HTR-8/SVneo (cell line): Measurements from ENCODE around the gene AFAP1.
A peak's percentile ranks its signal among the peaks of the same experiment; 100 is the strongest.

Experiments used
- DNase-seq: peaks from one replicate; pipeline ENCODE4 v3.0.0; 2011; ENCODE audit warnings: low spot score, mixed read lengths; ENCODE audit not compliant: insufficient read length
- FAIRE-seq: peaks from 2 replicates; lab custom pipeline; 2011; peaks lifted over from hg19 to GRCh38; lab: Jason Lieb, UNC

AFAP1 gene

GRCh38 chr4:7939377-7940108 is at the start of gene AFAP1:
AFAP1 (minus strand) TSS chr4:7939861; CDS start chr4:7872078, 67,783 bp downstream.
- DNase-seq: peak; percentile 94

GRCh38 chr4:7988437-7988836 is 48.8 kb upstream of the AFAP1 start:
- DNase-seq (no peak), FAIRE-seq (no peak)

More at GRCh38 chr4:7939377-7940108, at the start of gene AFAP1:
- peak; percentile 93 for FAIRE-seq

GRCh38 chr4:7987148-7987989 is 47.7 kb upstream of the AFAP1 start:
- peak; percentile 84 for DNase-seq
- FAIRE-seq: peak; percentile 77

- FAIRE-seq (no peak), DNase-seq (no peak)
Measured at GRCh38 chr4:7985891-7986441, 46.3 kb upstream of the AFAP1 start.

- DNase-seq (no peak), FAIRE-seq (no peak)
Measured at GRCh38 chr4:7985072-7985471, 45.4 kb upstream of the AFAP1 start.

- FAIRE-seq (peak; percentile 31), DNase-seq (no peak)
Measured at GRCh38 chr4:7984286-7984925, 44.7 kb upstream of the AFAP1 start.

- DNase-seq: no peak
- FAIRE-seq: no peak
Measured at GRCh38 chr4:7983296-7983695, 43.6 kb upstream of the AFAP1 start.

GRCh38 chr4:7981738-7982394 is 42.2 kb upstream of the AFAP1 start:
- FAIRE-seq: no peak
- DNase-seq: no peak

- FAIRE-seq: no peak
- DNase-seq: no peak
Measured at GRCh38 chr4:7980036-7980435, 40.4 kb upstream of the AFAP1 start.

- DNase-seq: no peak
- FAIRE-seq: no peak
Measured at GRCh38 chr4:7979652-7979968, 39.9 kb upstream of the AFAP1 start.

GRCh38 chr4:7978907-7979651 is 39.4 kb upstream of the AFAP1 start:
- FAIRE-seq (no peak), DNase-seq (no peak)

- DNase-seq (no peak), FAIRE-seq (no peak)
Measured at GRCh38 chr4:7978489-7978888, 38.8 kb upstream of the AFAP1 start.

GRCh38 chr4:7976634-7977033 is 37.0 kb upstream of the AFAP1 start:
- DNase-seq (no peak), FAIRE-seq (peak; percentile 96)

- no peak for DNase-seq
- no peak for FAIRE-seq
Measured at GRCh38 chr4:7976025-7976424, 36.4 kb upstream of the AFAP1 start.

GRCh38 chr4:7974425-7974824 is 34.8 kb upstream of the AFAP1 start:
- DNase-seq (no peak), FAIRE-seq (no peak)

- DNase-seq (no peak), FAIRE-seq (peak; percentile 60)
Measured at GRCh38 chr4:7973545-7973981, 33.9 kb upstream of the AFAP1 start.

GRCh38 chr4:7971881-7972500 is 32.3 kb upstream of the AFAP1 start:
- FAIRE-seq (no peak), DNase-seq (no peak)

- FAIRE-seq (no peak), DNase-seq (no peak)
Measured at GRCh38 chr4:7971159-7971631, 31.5 kb upstream of the AFAP1 start.

- DNase-seq: no peak
- FAIRE-seq: no peak
Measured at GRCh38 chr4:7970361-7970946, 30.8 kb upstream of the AFAP1 start.
